ENCODE data around the gene OR4D9.

- TF ChIP-seq, protein P1, sequence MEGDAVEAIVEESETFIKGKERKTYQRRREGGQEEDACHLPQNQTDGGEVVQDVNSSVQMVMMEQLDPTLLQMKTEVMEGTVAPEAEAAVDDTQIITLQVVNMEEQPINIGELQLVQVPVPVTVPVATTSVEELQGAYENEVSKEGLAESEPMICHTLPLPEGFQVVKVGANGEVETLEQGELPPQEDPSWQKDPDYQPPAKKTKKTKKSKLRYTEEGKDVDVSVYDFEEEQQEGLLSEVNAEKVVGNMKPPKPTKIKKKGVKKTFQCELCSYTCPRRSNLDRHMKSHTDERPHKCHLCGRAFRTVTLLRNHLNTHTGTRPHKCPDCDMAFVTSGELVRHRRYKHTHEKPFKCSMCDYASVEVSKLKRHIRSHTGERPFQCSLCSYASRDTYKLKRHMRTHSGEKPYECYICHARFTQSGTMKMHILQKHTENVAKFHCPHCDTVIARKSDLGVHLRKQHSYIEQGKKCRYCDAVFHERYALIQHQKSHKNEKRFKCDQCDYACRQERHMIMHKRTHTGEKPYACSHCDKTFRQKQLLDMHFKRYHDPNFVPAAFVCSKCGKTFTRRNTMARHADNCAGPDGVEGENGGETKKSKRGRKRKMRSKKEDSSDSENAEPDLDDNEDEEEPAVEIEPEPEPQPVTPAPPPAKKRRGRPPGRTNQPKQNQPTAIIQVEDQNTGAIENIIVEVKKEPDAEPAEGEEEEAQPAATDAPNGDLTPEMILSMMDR (IDR thresholded peaks at IDR 0.05), result no peak
- TF ChIP-seq POLR2A (IDR thresholded peaks at IDR 0.05) (no peak), POLR2AphosphoS5 (IDR thresholded peaks at IDR 0.05) (no peak), EP300 (IDR thresholded peaks at IDR 0.05) (no peak)
Observed at GRCh38 chr11:59523541-59523940, 12.2 kb downstream of the OR4D9 start.
